Natural killer cell (primary cell): Measurements from ENCODE around the gene INMT. TPM values are rescaled to one million over a fixed set of nuclear protein-coding genes. Genes with fewer than 3 reads are reported as not detected.

Experiments used
- ATAC-seq, 3 donors: fragments of 150-1000 bp in 2 of 3; fragments of 200-7000 bp in 1 of 3; cut with Tn5 transposase; 1 replicate in 1 of 3; 2 replicates in 2 of 3; pipeline ENCODE4 v1.10.0; 2021; ENCODE audit warnings: mild to moderate bottlenecking in 2 of 3, moderate library complexity in 2 of 3
- DNase-seq, 2 donors: peaks; one replicate each; pipeline versions ENCODE4 v3.0.0 to v3.0.0-alpha.2; 2013 to 2021; ENCODE audit warnings: mixed read lengths in 1 of 2
- H3K27ac ChIP-seq: one replicate; pipeline ENCODE4 v1.5.1; 2013; ENCODE audit warnings: mild to moderate bottlenecking, low read length
- H3K27me3 ChIP-seq: one replicate; pipeline ENCODE4 v1.6.1; 2013; ENCODE audit warnings: low read length; ENCODE audit not compliant: control insufficient read depth, insufficient read depth
- H3K36me3 ChIP-seq: one replicate; pipeline ENCODE4 v1.6.1; 2013; ENCODE audit warnings: low read length; ENCODE audit not compliant: control insufficient read depth, insufficient read depth
- H3K4me1 ChIP-seq: one replicate; pipeline ENCODE4 v1.6.1; 2013; ENCODE audit warnings: low read length; ENCODE audit not compliant: control insufficient read depth, insufficient read depth
- H3K4me3 ChIP-seq: one replicate; pipeline ENCODE4 v1.5.1; 2013; ENCODE audit warnings: low read length
- H3K9me3 ChIP-seq: one replicate; pipeline ENCODE4 v1.6.1; 2013; ENCODE audit warnings: low read length; ENCODE audit not compliant: control insufficient read depth, insufficient read depth
- H3K27ac Mint-ChIP-seq, 2 donors: one replicate each; pipeline ENCODE4 v1.8.0; 2022; ENCODE audit warnings: mild to moderate bottlenecking in 2 of 2, mixed read lengths in 2 of 2, moderate library complexity in 1 of 2
- H3K27me3 Mint-ChIP-seq, 2 donors: one replicate each; pipeline ENCODE4 v1.8.0; 2022; ENCODE audit warnings: low read depth in 2 of 2, mixed read lengths in 2 of 2
- H3K36me3 Mint-ChIP-seq: one replicate; pipeline ENCODE4 v1.8.0; 2022; ENCODE audit warnings: mixed read lengths
- H3K4me1 Mint-ChIP-seq, 2 donors: one replicate each; pipeline ENCODE4 v1.8.0; 2022; ENCODE audit warnings: mixed read lengths in 2 of 2
- H3K4me3 Mint-ChIP-seq: one replicate; pipeline ENCODE4 v1.8.0; 2022; ENCODE audit warnings: mild to moderate bottlenecking, moderate library complexity, mixed read lengths
- H3K9me3 Mint-ChIP-seq, 2 donors: one replicate each; pipeline ENCODE4 v1.8.0; 2022; ENCODE audit warnings: mixed read lengths in 2 of 2
- WGBS: methylation state at CpG from one replicate; pipeline ENCODE4 v1.1.7; 2013; ENCODE audit warnings: missing lambda C conversion rate; ENCODE audit not compliant: insufficient coverage; 5-methylcytosine and 5-hydroxymethylcytosine counted together
- intact Hi-C: fragments of 100-400 bp; cut with micrococcal nuclease; formaldehyde crosslinking; loops from one replicate; pipeline ENCODE4 v1.14.2; 2022
- total RNA-seq, 4 donors: library from RNA; stranded (reverse); fragments of 120-200 nt in 1 of 4; gene quantifications; one replicate each; pipeline versions ENCODE4 v1.2.3 to v1.2.4, GENCODE V29; 2013 to 2022
- TF ChIP-seq, protein P1 (sequence below): fragments of 200-600 bp; IDR thresholded peaks from one replicate; pipeline ENCODE4 v1.8.0; 2022; ENCODE audit warnings: antibody characterized with exemption

Gene INMT
- total RNA-seq, 3 donors from 2014 or later (not counting 1 experiment from before 2014, with no cell fraction given): 0.56 to 1.0 TPM; not detected in 1

DNA sequence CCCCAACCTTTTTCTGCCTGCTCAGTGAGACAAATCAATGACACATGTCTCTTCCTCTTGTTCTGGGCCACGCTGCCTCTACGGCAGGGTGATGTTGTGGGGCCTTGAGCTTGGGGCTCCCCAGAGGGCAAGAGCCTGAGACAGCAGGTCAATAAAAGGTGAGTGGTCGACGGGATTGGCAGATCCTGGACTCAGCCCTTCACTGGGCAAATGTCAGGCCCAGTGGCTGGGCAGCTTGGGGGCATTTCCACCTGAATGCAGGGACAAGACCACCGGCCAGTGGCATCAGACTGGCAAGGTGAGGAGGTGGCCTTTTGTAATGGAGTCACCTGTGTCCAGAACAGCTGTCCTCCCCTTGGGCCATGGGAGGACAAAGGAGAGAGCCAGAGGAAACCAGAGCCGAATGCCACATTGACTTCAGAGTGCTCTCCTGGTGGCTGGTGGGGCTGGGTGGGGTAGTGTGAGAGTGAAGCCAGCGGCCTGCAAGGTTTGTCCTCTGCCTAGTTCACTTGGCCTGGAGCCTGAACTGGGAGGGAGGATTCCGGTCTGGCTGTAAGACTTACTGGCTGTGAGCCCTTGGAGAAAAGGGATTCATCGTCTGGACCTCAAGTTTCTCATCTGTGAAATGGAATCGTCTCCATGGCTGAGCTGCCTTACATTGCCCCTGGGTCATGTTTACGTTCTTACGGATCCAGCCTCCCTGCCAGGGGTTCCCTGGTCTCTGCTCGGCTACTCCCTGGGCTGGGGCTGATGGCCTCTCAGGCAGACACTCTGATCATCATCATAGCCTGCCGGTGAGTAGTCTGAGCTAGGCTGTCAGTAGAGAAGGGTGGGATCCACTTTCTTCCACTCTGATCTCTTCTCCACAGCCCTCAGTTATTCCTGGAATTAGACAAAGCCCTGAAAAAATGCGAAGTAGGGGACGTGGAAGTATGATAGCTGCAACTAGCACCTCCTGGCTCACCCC, 44.3 kb upstream of the INMT start:
- no peak overlapping the region for H3K27ac Mint-ChIP-seq

DNA sequence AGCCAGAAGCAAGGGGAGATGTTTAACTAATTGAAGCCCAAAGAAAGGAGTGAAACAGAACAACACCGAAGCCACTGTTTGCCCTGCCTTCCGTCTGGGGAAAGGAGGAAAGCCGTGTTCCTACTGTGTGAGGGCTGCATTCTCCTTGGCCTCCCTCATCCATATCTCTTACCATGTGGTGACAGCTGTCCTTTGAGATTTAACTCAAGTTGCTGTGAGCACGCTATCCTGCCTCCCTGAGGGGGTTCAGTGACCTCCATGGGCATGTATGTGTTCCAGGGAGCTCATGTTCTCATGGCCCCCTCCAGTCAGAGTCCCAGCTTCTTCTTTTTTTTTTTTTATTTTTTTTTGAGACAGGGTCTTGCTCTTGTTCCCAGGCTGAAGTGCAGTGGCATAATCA, 43.5 kb upstream of the INMT start:
- 96% methylated on average over 3 of the region's 4 CpGs for WGBS
- no peaks in the 10 kb centered on the region for H3K27me3 Mint-ChIP-seq
- H3K27me3 ChIP-seq: no peaks in the 10 kb centered on the region
- TF ChIP-seq, protein P1, sequence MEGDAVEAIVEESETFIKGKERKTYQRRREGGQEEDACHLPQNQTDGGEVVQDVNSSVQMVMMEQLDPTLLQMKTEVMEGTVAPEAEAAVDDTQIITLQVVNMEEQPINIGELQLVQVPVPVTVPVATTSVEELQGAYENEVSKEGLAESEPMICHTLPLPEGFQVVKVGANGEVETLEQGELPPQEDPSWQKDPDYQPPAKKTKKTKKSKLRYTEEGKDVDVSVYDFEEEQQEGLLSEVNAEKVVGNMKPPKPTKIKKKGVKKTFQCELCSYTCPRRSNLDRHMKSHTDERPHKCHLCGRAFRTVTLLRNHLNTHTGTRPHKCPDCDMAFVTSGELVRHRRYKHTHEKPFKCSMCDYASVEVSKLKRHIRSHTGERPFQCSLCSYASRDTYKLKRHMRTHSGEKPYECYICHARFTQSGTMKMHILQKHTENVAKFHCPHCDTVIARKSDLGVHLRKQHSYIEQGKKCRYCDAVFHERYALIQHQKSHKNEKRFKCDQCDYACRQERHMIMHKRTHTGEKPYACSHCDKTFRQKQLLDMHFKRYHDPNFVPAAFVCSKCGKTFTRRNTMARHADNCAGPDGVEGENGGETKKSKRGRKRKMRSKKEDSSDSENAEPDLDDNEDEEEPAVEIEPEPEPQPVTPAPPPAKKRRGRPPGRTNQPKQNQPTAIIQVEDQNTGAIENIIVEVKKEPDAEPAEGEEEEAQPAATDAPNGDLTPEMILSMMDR: no peak
- ATAC-seq: no peak
- no peaks in the 10 kb centered on the region for H3K4me1 ChIP-seq
- intact Hi-C loops: no loop called here
- H3K27ac ChIP-seq: no peak overlapping the region
- no peak overlapping the region for H3K4me3 ChIP-seq
- no peaks in the 10 kb centered on the region for H3K36me3 ChIP-seq
- H3K4me1 Mint-ChIP-seq: no peaks in the 10 kb centered on the region
- H3K27ac Mint-ChIP-seq: no peak overlapping the region
- no peaks in the 10 kb centered on the region for H3K9me3 ChIP-seq
- DNase-seq: no peak
- H3K9me3 Mint-ChIP-seq: no peaks in the 10 kb centered on the region
- H3K36me3 Mint-ChIP-seq: no peaks in the 10 kb centered on the region
- no peak overlapping the region for H3K4me3 Mint-ChIP-seq

More for the DNA sequence above, 44.3 kb upstream of the INMT start:
- no peaks in the 10 kb centered on the region for H3K36me3 ChIP-seq
- no peaks in the 10 kb centered on the region for H3K9me3 ChIP-seq
- Mint-ChIP-seq H3K27me3 (no peaks in the 10 kb centered on the region), H3K4me3 (no peak overlapping the region), H3K4me1 (no peaks in the 10 kb centered on the region), H3K36me3 (no peaks in the 10 kb centered on the region), H3K9me3 (no peaks in the 10 kb centered on the region)
- no peak overlapping the region for H3K27ac ChIP-seq
- no peak for ATAC-seq
- TF ChIP-seq, protein P1: no peak
- H3K27me3 ChIP-seq: no peaks in the 10 kb centered on the region
- DNase-seq: no peak
- no peak overlapping the region for H3K4me3 ChIP-seq
- H3K4me1 ChIP-seq: no peaks in the 10 kb centered on the region
- intact Hi-C loops: no loop called here
- 88% methylated on average over 14 of the region's 16 CpGs for WGBS

DNA sequence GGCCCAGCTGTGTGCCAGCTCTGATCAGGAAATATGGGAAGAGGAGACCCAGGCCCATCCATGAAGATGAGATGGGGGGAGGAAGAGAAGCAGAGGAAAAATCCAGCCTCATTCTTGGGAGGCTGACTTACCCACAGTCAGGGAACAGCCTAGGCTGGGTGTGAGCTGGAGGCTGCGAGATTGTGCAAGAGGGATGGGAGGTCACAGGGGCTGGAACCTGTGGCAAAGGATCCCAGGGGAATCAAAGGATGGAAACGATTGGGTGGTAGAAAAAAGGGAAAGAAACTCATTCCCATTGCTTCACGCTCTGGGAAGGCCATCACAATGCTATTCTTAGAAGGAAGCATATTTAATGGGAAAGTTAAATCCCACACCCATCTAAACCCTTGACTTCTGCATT, 43.0 kb upstream of the INMT start:
- H3K36me3 Mint-ChIP-seq: no peaks in the 10 kb centered on the region
- Histone ChIP-seq H3K27me3 (no peaks in the 10 kb centered on the region), H3K36me3 (no peaks in the 10 kb centered on the region), H3K4me3 (no peak overlapping the region), H3K4me1 (no peaks in the 10 kb centered on the region), H3K9me3 (no peaks in the 10 kb centered on the region), H3K27ac (no peak overlapping the region)
- intact Hi-C loops: no loop called here
- H3K4me1 Mint-ChIP-seq: no peaks in the 10 kb centered on the region
- no peaks in the 10 kb centered on the region for H3K9me3 Mint-ChIP-seq
- DNase-seq: no peak
- H3K27me3 Mint-ChIP-seq: no peaks in the 10 kb centered on the region
- no peak overlapping the region for H3K27ac Mint-ChIP-seq
- no peak overlapping the region for H3K4me3 Mint-ChIP-seq
- no peak for ATAC-seq
- TF ChIP-seq, protein P1: no peak
- 86% methylated on average over 3 of the region's 3 CpGs for WGBS
